ENCODE measurements around the gene MLLT3. TPM values are rescaled to one million over a fixed set of nuclear protein-coding genes. Genes with fewer than 3 reads are reported as not detected.

Gene MLLT3
- total and polyA plus RNA-seq, 2 donors (not counting 1 experiment from before 2014, with no cell fraction given): 37.3 to 43.8 TPM

DNA sequence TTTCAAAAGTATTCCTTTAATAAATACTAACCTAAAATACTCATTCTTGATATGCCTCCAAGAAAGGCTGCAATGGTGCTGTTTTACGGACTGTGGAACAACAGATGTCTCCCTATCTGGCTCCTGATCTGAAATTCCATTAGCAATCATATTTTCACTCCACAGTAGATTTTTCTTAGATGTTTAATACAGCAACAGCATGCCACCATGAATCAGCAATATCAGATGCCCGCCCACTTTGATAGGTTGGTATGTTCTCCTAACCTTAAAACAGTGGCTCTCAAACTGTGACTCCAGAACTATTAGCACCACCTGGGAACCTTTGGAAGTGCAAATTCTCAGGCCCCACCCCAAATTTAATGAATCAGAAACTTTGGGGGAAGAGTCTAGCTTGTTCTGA, 110.2 kb downstream of the MLLT3 start:
- TF ChIP-seq EZH2 (IDR thresholded peaks at IDR 0.05; ENCODE audit: low read length, missing control alignments): no peak
- TF ChIP-seq, protein P1, sequence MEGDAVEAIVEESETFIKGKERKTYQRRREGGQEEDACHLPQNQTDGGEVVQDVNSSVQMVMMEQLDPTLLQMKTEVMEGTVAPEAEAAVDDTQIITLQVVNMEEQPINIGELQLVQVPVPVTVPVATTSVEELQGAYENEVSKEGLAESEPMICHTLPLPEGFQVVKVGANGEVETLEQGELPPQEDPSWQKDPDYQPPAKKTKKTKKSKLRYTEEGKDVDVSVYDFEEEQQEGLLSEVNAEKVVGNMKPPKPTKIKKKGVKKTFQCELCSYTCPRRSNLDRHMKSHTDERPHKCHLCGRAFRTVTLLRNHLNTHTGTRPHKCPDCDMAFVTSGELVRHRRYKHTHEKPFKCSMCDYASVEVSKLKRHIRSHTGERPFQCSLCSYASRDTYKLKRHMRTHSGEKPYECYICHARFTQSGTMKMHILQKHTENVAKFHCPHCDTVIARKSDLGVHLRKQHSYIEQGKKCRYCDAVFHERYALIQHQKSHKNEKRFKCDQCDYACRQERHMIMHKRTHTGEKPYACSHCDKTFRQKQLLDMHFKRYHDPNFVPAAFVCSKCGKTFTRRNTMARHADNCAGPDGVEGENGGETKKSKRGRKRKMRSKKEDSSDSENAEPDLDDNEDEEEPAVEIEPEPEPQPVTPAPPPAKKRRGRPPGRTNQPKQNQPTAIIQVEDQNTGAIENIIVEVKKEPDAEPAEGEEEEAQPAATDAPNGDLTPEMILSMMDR (conservative IDR thresholded peaks at IDR 0.05 in 1 of 2, IDR thresholded peaks at IDR 0.05 in 1 of 2; ENCODE audit: low read depth in 1 of 2, low read length in 2 of 2): no peak
- Histone ChIP-seq H2AFZ (ENCODE audit: low read length) (no peak overlapping the region), H3K79me2 (ENCODE audit: control insufficient read depth, insufficient read depth, low read length) (no peaks in the 10 kb centered on the region), H4K20me1 (ENCODE audit: control insufficient read depth, extremely low read depth, insufficient read depth, low read length) (no peaks in the 10 kb centered on the region), H3K4me2 (ENCODE audit: extremely low read depth, insufficient read depth, low read length) (peak overlapping the region; percentile 11), H3K27ac (ENCODE audit: insufficient read depth, low read length) (no peak overlapping the region), H3K27me3 (ENCODE audit: control insufficient read depth, insufficient read depth, low read length) (no peaks in the 10 kb centered on the region), H3K4me1 (ENCODE audit: control insufficient read depth, extremely low read depth, insufficient read depth, low read length) (peaks cover 3% of the 10 kb centered on the region), H3K9me3 (ENCODE audit: control insufficient read depth, insufficient read depth, low read depth, low read length) (no peaks in the 10 kb centered on the region), H3K4me3 (replicated peaks in 1 of 4; ENCODE audit: control extremely low read depth in 1 of 4, insufficient read depth in 1 of 4, low read depth in 3 of 4, low read length in 4 of 4) (no peak overlapping the region), H3K36me3 (ENCODE audit: control insufficient read depth, insufficient read depth, low read length) (no peaks in the 10 kb centered on the region), H3K9ac (ENCODE audit: insufficient read depth, low read length) (no peak overlapping the region)
- DNase-seq (ENCODE audit: low read depth in 2 of 2): peak; percentile 61 to 86

DNA sequence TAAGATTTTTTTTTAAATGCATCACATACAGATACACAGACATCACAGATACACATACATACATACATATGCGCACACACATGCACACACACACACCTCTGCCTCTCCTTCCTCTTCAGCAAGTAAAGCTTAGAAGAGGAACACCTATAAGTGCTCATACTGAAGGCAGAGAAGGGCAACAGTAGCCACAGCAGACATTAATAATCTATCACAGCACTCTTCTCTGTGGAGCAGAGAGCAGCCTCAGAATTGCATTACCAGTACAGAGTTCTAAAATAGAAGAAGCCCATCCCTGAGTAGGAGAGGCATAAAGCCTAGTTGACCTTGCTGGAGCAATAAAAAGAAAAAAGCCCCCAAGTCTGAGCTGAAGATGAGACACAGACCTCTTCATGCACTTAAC, 110.6 kb downstream of the MLLT3 start:
- no peak overlapping the region for H3K27ac ChIP-seq (ENCODE audit: insufficient read depth, low read length)
- TF ChIP-seq, protein P1 (conservative IDR thresholded peaks at IDR 0.05 in 1 of 2, IDR thresholded peaks at IDR 0.05 in 1 of 2; ENCODE audit: low read depth in 1 of 2, low read length in 2 of 2): no peak
- no peak for TF ChIP-seq EZH2 (IDR thresholded peaks at IDR 0.05; ENCODE audit: low read length, missing control alignments)
- H3K9ac ChIP-seq (ENCODE audit: insufficient read depth, low read length): no peak overlapping the region
- H3K4me1 ChIP-seq (ENCODE audit: control insufficient read depth, extremely low read depth, insufficient read depth, low read length): peaks cover 3% of the 10 kb centered on the region
- no peaks in the 10 kb centered on the region for H4K20me1 ChIP-seq (ENCODE audit: control insufficient read depth, extremely low read depth, insufficient read depth, low read length)
- H3K79me2 ChIP-seq (ENCODE audit: control insufficient read depth, insufficient read depth, low read length): no peaks in the 10 kb centered on the region
- no peaks in the 10 kb centered on the region for H3K9me3 ChIP-seq (ENCODE audit: control insufficient read depth, insufficient read depth, low read depth, low read length)
- H3K4me2 ChIP-seq (ENCODE audit: extremely low read depth, insufficient read depth, low read length): peak overlapping the region; percentile 11
- no peaks in the 10 kb centered on the region for H3K27me3 ChIP-seq (ENCODE audit: control insufficient read depth, insufficient read depth, low read length)
- H3K4me3 ChIP-seq (replicated peaks in 1 of 4; ENCODE audit: control extremely low read depth in 1 of 4, insufficient read depth in 1 of 4, low read depth in 3 of 4, low read length in 4 of 4): no peak overlapping the region
- no peaks in the 10 kb centered on the region for H3K36me3 ChIP-seq (ENCODE audit: control insufficient read depth, insufficient read depth, low read length)
- no peak for DNase-seq (ENCODE audit: low read depth in 2 of 2)
- H2AFZ ChIP-seq (ENCODE audit: low read length): no peak overlapping the region

- Histone ChIP-seq H3K27me3 (ENCODE audit: control insufficient read depth, insufficient read depth, low read length) (no peaks in the 10 kb centered on the region), H3K4me3 (replicated peaks in 1 of 4; ENCODE audit: control extremely low read depth in 1 of 4, insufficient read depth in 1 of 4, low read depth in 3 of 4, low read length in 4 of 4) (no peak overlapping the region), H3K9me3 (ENCODE audit: control insufficient read depth, insufficient read depth, low read depth, low read length) (no peaks in the 10 kb centered on the region), H3K4me2 (ENCODE audit: extremely low read depth, insufficient read depth, low read length) (no peak overlapping the region), H3K79me2 (ENCODE audit: control insufficient read depth, insufficient read depth, low read length) (peaks cover 2% of the 10 kb centered on the region), H4K20me1 (ENCODE audit: control insufficient read depth, extremely low read depth, insufficient read depth, low read length) (no peaks in the 10 kb centered on the region), H3K27ac (ENCODE audit: insufficient read depth, low read length) (no peak overlapping the region), H3K36me3 (ENCODE audit: control insufficient read depth, insufficient read depth, low read length) (no peaks in the 10 kb centered on the region), H3K4me1 (ENCODE audit: control insufficient read depth, extremely low read depth, insufficient read depth, low read length) (peaks cover 7% of the 10 kb centered on the region), H2AFZ (ENCODE audit: low read length) (no peak overlapping the region), H3K9ac (ENCODE audit: insufficient read depth, low read length) (no peak overlapping the region)
- TF ChIP-seq, protein P1 (conservative IDR thresholded peaks at IDR 0.05 in 1 of 2, IDR thresholded peaks at IDR 0.05 in 1 of 2; ENCODE audit: low read depth in 1 of 2, low read length in 2 of 2): no peak
- no peak for TF ChIP-seq EZH2 (IDR thresholded peaks at IDR 0.05; ENCODE audit: low read length, missing control alignments)
- DNase-seq (ENCODE audit: low read depth in 2 of 2): no peak
These were observed 112.8 kb downstream of the MLLT3 start for GRCh38 chr9:20509466-20509865.
